Progenitor cell of endocrine pancreas (in vitro differentiated cells): ENCODE measurements around the gene RIBC2. TPM values are rescaled to one million over a fixed set of nuclear protein-coding genes. Genes with fewer than 3 reads are reported as not detected.

ENCODE experiments used
- DNase-seq: peaks from one replicate; pipeline ENCODE4 v3.0.0; 2021; ENCODE audit warnings: low spot score; ENCODE audit not compliant: unreplicated experiment
- H3K27ac Mint-ChIP-seq: 2 replicates; pipeline ENCODE4 v1.8.0; 2021; ENCODE audit warnings: mild to moderate bottlenecking, moderate library complexity, mixed read lengths
- H3K27me3 Mint-ChIP-seq: 2 replicates; pipeline ENCODE4 v1.8.0; 2021; ENCODE audit warnings: mixed read lengths
- H3K36me3 Mint-ChIP-seq: 2 replicates; pipeline ENCODE4 v1.8.0; 2022; ENCODE audit warnings: mixed read lengths; ENCODE audit not compliant: insufficient read depth
- H3K4me1 Mint-ChIP-seq: 2 replicates; pipeline ENCODE4 v1.8.0; 2021; ENCODE audit warnings: low read depth, mixed read lengths
- H3K4me3 Mint-ChIP-seq: 2 replicates; pipeline ENCODE4 v1.8.0; 2021; ENCODE audit warnings: low read depth, mild to moderate bottlenecking, moderate library complexity, mixed read lengths
- H3K9me3 Mint-ChIP-seq: 2 replicates; pipeline ENCODE4 v1.8.0; 2021; ENCODE audit warnings: low read depth, mixed read lengths
- CTCF ChIP-seq: fragments of 200-600 bp; sonication (generic); IDR thresholded peaks from one replicate; pipeline ENCODE4 v1.5.0; 2021; ENCODE audit warnings: antibody characterized with exemption, mild to moderate bottlenecking; ENCODE audit not compliant: unreplicated experiment
- total RNA-seq: library from RNA; stranded (reverse); gene quantifications from 2 replicates; pipeline ENCODE4 v1.2.1, GENCODE V29; 2021

RIBC2 gene
- total RNA-seq, 1 donor from 2014 or later, result 7.0 TPM

DNA sequence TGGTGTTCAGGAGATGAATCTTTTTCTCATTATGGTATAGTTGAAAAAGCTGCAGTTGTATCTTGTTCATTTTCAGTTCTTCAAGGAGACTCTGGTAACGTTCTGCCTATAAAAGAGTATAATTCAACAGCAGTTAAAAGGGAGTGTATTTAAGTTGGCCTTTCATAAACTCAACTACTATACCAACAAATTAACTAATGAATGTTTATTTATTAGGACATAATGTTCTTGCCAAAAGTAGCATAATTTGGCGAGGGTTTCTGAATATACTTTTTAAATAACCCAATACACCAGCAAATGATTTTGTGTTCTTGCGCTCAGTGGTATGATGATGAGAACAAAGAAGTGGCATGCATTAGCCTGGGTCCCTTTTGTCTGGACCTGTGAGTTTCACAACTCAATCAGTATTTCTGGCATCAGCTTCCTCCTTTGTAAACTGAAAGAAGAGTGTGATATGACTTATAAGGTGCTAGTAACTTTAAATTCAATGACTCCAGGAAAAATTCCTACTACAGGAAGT, 11.0 kb upstream of the RIBC2 start:
- Mint-ChIP-seq H3K4me1 (peaks cover 3% of the 10 kb centered on the region), H3K27me3 (no peaks in the 10 kb centered on the region)
- no peak for TF ChIP-seq CTCF

GRCh38 chr22:45407793-45408192, 5.7 kb upstream of the RIBC2 start:
- DNase-seq, result no peak
- Mint-ChIP-seq H3K27ac (no peak overlapping the region), H3K4me1 (peaks cover 3% of the 10 kb centered on the region), H3K36me3 (no peaks in the 10 kb centered on the region), H3K27me3 (no peaks in the 10 kb centered on the region), H3K9me3 (no peaks in the 10 kb centered on the region), H3K4me3 (no peak overlapping the region)
- TF ChIP-seq CTCF, result no peak

More for the DNA sequence above, 11.0 kb upstream of the RIBC2 start:
- Mint-ChIP-seq H3K36me3 (no peaks in the 10 kb centered on the region), H3K27ac (no peak overlapping the region), H3K4me3 (no peak overlapping the region), H3K9me3 (no peaks in the 10 kb centered on the region)
- no peak for DNase-seq

GRCh38 chr22:45413013-45413367, 503 bp upstream of the RIBC2 start:
- H3K9me3 Mint-ChIP-seq, result no peaks in the 10 kb centered on the region
- H3K4me1 Mint-ChIP-seq, result peaks cover 1% of the 10 kb centered on the region
- DNase-seq, result no peak
- H3K4me3 Mint-ChIP-seq, result no peak overlapping the region
- no peak for TF ChIP-seq CTCF
- no peak overlapping the region for H3K27ac Mint-ChIP-seq
- peaks cover 6% of the 10 kb centered on the region for H3K36me3 Mint-ChIP-seq
- H3K27me3 Mint-ChIP-seq, result peaks cover 4% of the 10 kb centered on the region

DNA sequence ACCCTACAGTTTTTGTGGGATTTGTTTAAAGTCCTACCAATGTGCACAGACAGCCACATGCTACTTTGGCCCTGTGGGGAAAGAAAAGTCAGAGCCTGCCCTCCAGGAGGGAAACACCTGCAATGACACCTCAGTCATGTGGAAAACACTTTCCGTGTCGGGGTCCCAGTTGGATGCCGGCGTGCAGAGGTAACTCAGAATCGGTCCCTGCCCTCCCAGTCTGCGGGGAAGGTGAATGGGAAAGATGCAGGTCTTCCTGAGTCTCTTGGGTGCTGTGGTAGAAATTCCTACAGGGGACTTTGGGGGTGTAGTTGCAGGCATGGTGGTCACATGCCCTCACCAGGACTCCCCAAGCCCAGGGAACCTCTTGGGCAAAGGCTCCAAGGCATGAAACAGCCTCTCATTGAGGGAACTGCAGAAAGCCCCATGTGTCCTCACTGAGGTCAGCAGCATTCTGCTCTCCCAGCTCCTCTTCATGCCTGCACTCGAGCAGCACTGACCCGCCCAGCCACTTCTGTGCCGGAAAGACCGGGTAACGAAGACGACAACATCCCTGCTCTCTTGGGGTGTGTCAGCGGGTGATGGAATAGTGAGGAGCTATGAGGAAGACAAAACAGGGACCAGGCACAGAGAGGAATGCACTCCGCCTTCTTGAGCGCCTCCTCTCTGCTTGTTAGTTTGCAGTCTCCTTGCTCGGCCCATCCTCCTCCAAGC, 4.7 kb downstream of the RIBC2 start:
- no peak for TF ChIP-seq CTCF
- peaks cover 4% of the 10 kb centered on the region for H3K27me3 Mint-ChIP-seq
- H3K9me3 Mint-ChIP-seq, result no peaks in the 10 kb centered on the region
- H3K4me1 Mint-ChIP-seq, result peaks cover 1% of the 10 kb centered on the region
- H3K27ac Mint-ChIP-seq, result no peak overlapping the region
- H3K36me3 Mint-ChIP-seq, result peaks cover 19% of the 10 kb centered on the region
- H3K4me3 Mint-ChIP-seq, result no peak overlapping the region
- no peak for DNase-seq

DNA sequence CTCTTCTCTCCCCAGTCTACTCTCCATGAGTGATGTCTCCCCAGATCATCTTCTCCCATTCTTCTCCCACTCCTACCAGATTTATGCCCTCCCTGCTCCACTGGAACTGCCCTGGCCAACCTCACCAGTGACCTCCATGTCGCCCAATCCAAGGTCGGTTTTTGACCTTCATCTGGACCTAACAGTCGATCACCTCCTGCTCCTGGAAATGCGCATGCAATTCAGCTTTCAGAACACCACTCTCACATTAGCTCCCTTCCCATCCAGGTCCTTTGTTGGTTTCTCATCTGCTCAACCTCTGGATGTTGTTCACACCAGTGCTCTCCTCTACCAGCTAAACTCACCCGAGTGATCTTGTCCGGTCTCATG, 5.3 kb downstream of the RIBC2 start:
- H3K4me3 Mint-ChIP-seq, result no peak overlapping the region
- no peak for TF ChIP-seq CTCF
- H3K27ac Mint-ChIP-seq, result no peak overlapping the region
- peaks cover under 1% of the 10 kb centered on the region for H3K4me1 Mint-ChIP-seq
- peaks cover 3% of the 10 kb centered on the region for H3K27me3 Mint-ChIP-seq
- peaks cover 19% of the 10 kb centered on the region for H3K36me3 Mint-ChIP-seq
- H3K9me3 Mint-ChIP-seq, result no peaks in the 10 kb centered on the region
- DNase-seq, result no peak
